ENCODE results near the gene CNIH2.

DNA sequence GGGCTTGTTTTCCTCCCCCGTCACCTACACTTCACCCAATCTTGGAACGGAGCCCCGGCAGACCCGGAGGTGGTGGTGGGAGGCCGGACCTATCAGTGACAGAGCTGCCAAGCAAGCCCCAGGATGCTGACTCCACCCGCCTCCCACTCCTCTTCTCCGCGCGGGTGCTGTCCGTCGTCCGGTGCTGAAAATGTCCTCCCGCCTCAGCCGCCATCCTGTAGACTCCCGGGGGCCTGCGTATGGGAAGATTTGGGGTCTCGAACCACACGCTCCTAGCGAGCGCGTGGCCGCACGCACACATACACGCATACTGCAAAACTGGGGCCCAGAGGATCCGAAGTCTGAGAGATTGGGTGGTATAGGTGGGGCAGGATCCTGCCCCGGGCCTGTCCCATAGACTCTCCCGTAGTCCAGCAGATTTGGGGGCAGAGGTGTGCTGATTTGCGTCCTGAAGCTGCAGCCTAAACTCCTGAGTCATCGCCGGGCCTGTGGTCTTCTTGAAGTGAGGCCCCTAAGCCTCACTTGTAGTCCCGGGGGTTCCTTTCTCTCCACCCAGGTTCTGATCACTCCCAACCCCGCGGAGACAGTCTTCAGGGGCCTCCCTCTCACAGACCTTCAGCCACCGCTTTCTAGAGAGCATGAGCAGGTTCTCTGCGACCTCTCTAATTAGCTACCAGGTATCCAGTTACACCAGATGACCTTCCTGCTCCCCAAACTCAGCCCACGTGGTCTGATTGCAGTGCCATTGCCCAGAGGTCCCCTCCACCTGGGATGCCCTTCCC lies 11.8 kb downstream of the CNIH2 start:
- TF ChIP-seq, protein P1, sequence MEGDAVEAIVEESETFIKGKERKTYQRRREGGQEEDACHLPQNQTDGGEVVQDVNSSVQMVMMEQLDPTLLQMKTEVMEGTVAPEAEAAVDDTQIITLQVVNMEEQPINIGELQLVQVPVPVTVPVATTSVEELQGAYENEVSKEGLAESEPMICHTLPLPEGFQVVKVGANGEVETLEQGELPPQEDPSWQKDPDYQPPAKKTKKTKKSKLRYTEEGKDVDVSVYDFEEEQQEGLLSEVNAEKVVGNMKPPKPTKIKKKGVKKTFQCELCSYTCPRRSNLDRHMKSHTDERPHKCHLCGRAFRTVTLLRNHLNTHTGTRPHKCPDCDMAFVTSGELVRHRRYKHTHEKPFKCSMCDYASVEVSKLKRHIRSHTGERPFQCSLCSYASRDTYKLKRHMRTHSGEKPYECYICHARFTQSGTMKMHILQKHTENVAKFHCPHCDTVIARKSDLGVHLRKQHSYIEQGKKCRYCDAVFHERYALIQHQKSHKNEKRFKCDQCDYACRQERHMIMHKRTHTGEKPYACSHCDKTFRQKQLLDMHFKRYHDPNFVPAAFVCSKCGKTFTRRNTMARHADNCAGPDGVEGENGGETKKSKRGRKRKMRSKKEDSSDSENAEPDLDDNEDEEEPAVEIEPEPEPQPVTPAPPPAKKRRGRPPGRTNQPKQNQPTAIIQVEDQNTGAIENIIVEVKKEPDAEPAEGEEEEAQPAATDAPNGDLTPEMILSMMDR (IDR thresholded peaks at IDR 0.05 in 4 of 5, conservative IDR thresholded peaks at IDR 0.05 in 1 of 5), result no peak
- no peak for TF ChIP-seq POLR2A (IDR thresholded peaks at IDR 0.05)

All from gastrocnemius medialis (tissue), 4 donors.